Loucy (cell line): ENCODE results near the gene DNAJC24.

Source experiments
- H2AFZ ChIP-seq: fragments of 200-600 bp; sonication (generic); 2 replicates; pipeline ENCODE4 v1.6.0; 2016; ENCODE audit warnings: antibody characterized with exemption, mild to moderate bottlenecking, low read length, moderate library complexity
- H3F3A ChIP-seq: fragments of 200-600 bp; 2 replicates; pipeline ENCODE4 v1.6.0; 2016; ENCODE audit warnings: antibody characterized with exemption, low read depth, mild to moderate bottlenecking
- H3K27me3 ChIP-seq: fragments of 200-600 bp; sonication (generic); 2 replicates; pipeline ENCODE4 v1.6.1; 2014; ENCODE audit warnings: low read length, mild to moderate bottlenecking; ENCODE audit not compliant: insufficient read depth, poor library complexity, severe bottlenecking
- H3K36me3 ChIP-seq: fragments of 200-600 bp; sonication (generic); 2 replicates; pipeline ENCODE4 v1.6.1; 2016; ENCODE audit warnings: low read length; ENCODE audit not compliant: insufficient read depth
- H3K4me1 ChIP-seq: fragments of 200-600 bp; sonication (generic); 2 replicates; pipeline ENCODE4 v1.5.1; 2014; ENCODE audit warnings: low read length, mild to moderate bottlenecking; ENCODE audit not compliant: insufficient read depth, poor library complexity, severe bottlenecking
- H3K4me2 ChIP-seq: fragments of 200-600 bp; sonication (generic); 2 replicates; pipeline ENCODE4 v1.6.0; 2014; ENCODE audit warnings: antibody characterized with exemption, low read length, low read depth, mild to moderate bottlenecking; ENCODE audit not compliant: poor library complexity, severe bottlenecking
- H3K4me3 ChIP-seq: fragments of 200-600 bp; sonication (generic); 2 replicates; pipeline ENCODE4 v1.5.1; 2014; ENCODE audit warnings: low read length, mild to moderate bottlenecking, mixed read lengths; ENCODE audit not compliant: poor library complexity, severe bottlenecking
- H3K79me2 ChIP-seq: fragments of 200-600 bp; sonication (generic); 2 replicates; pipeline ENCODE4 v1.6.1; 2014; ENCODE audit warnings: low read length; ENCODE audit not compliant: insufficient read depth
- H3K9ac ChIP-seq: fragments of 200-600 bp; sonication (generic); 2 replicates; pipeline ENCODE4 v1.6.0; 2014; ENCODE audit warnings: mild to moderate bottlenecking, low read depth, low read length, moderate library complexity; ENCODE audit not compliant: poor library complexity, severe bottlenecking
- H3K9me2 ChIP-seq: fragments of 200-600 bp; sonication (generic); replicated peaks from 2 replicates; pipeline ENCODE4 v1.6.1; 2016; ENCODE audit warnings: low read depth, low read length, mixed read lengths
- H3K9me3 ChIP-seq: fragments of 200-600 bp; sonication (generic); 2 replicates; pipeline ENCODE4 v1.6.1; 2014; ENCODE audit warnings: mild to moderate bottlenecking, antibody characterized with exemption, low read length, low read depth; ENCODE audit not compliant: insufficient read depth
- H4K20me1 ChIP-seq: fragments of 200-600 bp; sonication (generic); 2 replicates; pipeline ENCODE4 v1.6.0; 2014; ENCODE audit warnings: antibody characterized with exemption, low read length, mild to moderate bottlenecking; ENCODE audit not compliant: insufficient read depth, poor library complexity, severe bottlenecking
- EZH2phosphoT487 ChIP-seq: fragments of 200-600 bp; IDR thresholded peaks from 2 replicates; pipeline ENCODE4 v1.6.1; 2018; ENCODE audit warnings: antibody characterized with exemption, mild to moderate bottlenecking, moderate library complexity, borderline replicate concordance
- TF ChIP-seq, protein P1 (sequence below): fragments of 200-600 bp; sonication (generic); conservative IDR thresholded peaks from 2 replicates; pipeline ENCODE4 v1.5.1; 2014; ENCODE audit warnings: mild to moderate bottlenecking, antibody characterized with exemption, low read length

Gene DNAJC24

DNA sequence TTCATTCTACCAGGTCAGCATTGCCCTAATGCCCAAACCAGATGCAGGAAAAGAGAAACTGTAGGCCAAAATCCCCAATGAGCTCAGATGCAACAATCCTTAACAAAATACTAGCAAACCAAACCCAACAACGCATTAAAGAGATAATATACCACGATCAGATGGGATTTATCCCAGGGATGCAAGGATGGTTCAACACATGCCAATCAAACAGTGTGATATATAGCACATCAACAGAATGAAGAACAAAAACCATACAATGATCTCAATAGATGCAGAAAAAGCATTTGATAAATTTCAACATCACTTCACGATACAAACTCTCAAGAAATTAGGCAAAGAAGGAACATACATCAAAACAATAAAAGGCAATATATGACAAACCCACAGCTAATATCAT lies 94.8 kb downstream of the DNAJC24 start:
- Histone ChIP-seq H3K4me1 (no peaks in the 10 kb centered on the region), H3K4me3 (no peak overlapping the region), H3K79me2 (peaks cover 14% of the 10 kb centered on the region; the same call in 1 of the 2 replicates), H3F3A (no peaks in the 10 kb centered on the region), H4K20me1 (peaks cover 3% of the 10 kb centered on the region), H2AFZ (no peak overlapping the region), H3K9me3 (no peaks in the 10 kb centered on the region; the same call in 1 of the 2 replicates), H3K4me2 (no peak overlapping the region), H3K36me3 (no peaks in the 10 kb centered on the region), H3K27me3 (no peaks in the 10 kb centered on the region), H3K9ac (no peak overlapping the region), H3K9me2 (no peaks in the 10 kb centered on the region)
- TF ChIP-seq, protein P1, sequence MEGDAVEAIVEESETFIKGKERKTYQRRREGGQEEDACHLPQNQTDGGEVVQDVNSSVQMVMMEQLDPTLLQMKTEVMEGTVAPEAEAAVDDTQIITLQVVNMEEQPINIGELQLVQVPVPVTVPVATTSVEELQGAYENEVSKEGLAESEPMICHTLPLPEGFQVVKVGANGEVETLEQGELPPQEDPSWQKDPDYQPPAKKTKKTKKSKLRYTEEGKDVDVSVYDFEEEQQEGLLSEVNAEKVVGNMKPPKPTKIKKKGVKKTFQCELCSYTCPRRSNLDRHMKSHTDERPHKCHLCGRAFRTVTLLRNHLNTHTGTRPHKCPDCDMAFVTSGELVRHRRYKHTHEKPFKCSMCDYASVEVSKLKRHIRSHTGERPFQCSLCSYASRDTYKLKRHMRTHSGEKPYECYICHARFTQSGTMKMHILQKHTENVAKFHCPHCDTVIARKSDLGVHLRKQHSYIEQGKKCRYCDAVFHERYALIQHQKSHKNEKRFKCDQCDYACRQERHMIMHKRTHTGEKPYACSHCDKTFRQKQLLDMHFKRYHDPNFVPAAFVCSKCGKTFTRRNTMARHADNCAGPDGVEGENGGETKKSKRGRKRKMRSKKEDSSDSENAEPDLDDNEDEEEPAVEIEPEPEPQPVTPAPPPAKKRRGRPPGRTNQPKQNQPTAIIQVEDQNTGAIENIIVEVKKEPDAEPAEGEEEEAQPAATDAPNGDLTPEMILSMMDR, result no peak
- no peak for TF ChIP-seq EZH2phosphoT487

DNA sequence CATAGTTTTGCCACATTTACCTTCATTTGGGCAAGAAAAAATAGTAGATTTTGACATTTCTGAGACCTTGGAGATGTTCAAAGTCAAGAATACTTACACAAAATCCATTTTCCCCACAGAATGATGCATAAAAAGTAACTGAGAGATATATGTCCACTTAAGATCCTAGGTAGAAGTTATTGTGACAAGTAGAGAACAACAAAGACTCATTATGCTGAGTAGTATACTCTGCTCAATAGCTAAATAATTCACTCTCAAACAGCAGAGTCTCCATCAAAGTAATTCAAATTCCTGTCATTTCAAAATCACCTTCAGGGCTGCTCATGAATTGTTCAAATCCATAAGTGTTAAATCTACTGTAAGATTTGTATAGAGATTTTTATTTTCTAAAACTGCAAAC lies 104.4 kb downstream of the DNAJC24 start:
- H3K4me1 ChIP-seq, result no peaks in the 10 kb centered on the region
- peaks cover 8% of the 10 kb centered on the region; the same call in 1 of the 2 replicates for H3K79me2 ChIP-seq
- no peaks in the 10 kb centered on the region for H3K27me3 ChIP-seq
- H3K4me2 ChIP-seq, result no peak overlapping the region
- H4K20me1 ChIP-seq, result no peaks in the 10 kb centered on the region
- no peaks in the 10 kb centered on the region for H3K9me2 ChIP-seq
- H3K36me3 ChIP-seq, result no peaks in the 10 kb centered on the region
- H3F3A ChIP-seq, result no peaks in the 10 kb centered on the region
- no peaks in the 10 kb centered on the region for H3K9me3 ChIP-seq
- no peak overlapping the region for H3K4me3 ChIP-seq
- no peak for TF ChIP-seq EZH2phosphoT487
- TF ChIP-seq, protein P1, result no peak
- H3K9ac ChIP-seq, result no peak overlapping the region
- H2AFZ ChIP-seq, result no peak overlapping the region

DNA sequence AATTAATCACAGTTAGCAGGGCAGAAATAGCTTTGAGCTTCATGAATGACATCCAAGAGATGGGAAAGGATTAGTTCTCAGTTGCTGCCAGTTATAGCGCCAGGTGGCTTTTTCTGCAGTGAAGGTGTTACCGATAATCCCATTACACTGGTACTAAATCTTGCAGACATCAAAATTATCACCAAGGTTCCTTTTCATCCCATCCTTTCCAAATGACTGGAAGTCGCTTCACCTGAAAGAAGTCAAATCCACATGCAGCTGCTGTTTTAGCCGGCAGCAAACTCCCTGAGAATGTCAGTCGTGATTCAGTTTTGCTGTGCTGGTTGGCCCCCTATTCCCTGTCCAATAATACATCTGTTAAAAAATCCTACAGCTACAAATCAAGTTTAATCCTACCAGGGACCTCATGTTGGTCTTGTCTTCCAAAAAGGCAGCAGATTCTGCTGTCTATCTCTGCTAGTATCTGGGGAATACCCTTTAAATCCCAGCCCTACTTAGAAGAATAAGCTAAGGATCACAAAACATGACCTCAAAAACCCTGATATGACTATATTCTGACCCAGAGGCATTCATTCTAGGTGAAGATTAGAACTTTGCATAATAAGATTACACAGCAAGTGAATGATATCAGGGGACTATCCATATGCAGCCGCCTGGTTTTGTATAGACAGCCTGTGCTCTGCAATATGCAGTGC lies 108.0 kb downstream of the DNAJC24 start:
- H3K4me1 ChIP-seq, result no peaks in the 10 kb centered on the region
- H4K20me1 ChIP-seq, result peaks cover 7% of the 10 kb centered on the region
- no peaks in the 10 kb centered on the region; the same call in 1 of the 2 replicates for H3K36me3 ChIP-seq
- H3K9ac ChIP-seq, result no peak overlapping the region
- H3K9me2 ChIP-seq, result no peaks in the 10 kb centered on the region
- no peak overlapping the region for H3K4me2 ChIP-seq
- H3K9me3 ChIP-seq, result no peaks in the 10 kb centered on the region
- H3F3A ChIP-seq, result no peaks in the 10 kb centered on the region
- no peak overlapping the region for H2AFZ ChIP-seq
- H3K79me2 ChIP-seq, result peaks cover 30% of the 10 kb centered on the region
- no peaks in the 10 kb centered on the region for H3K27me3 ChIP-seq
- H3K4me3 ChIP-seq, result no peak overlapping the region
- TF ChIP-seq, protein P1, result no peak
- TF ChIP-seq EZH2phosphoT487, result no peak
